Activated CD8-positive, alpha-beta T cell treated with anti-CD3 and anti-CD28 coated beads for 36 hours (primary cell): ENCODE measurements around the gene GCK. TPM values are rescaled to one million over a fixed set of nuclear protein-coding genes. Genes with fewer than 3 reads are reported as not detected.

Experiments
- ATAC-seq: fragments of 200-7000 bp; cut with Tn5 transposase; one replicate; pipeline ENCODE4 v1.10.0; 2021; ENCODE audit warnings: mild to moderate bottlenecking, moderate library complexity
- CTCF ChIA-PET: fragments of 350-600 bp; sonication (Branson Sonifier 250); formaldehyde crosslinking; loops from one replicate; lab custom pipeline; 2021; ENCODE audit warnings: antibody characterized with exemption; lab: Charles Lee
- POLR2A ChIA-PET: fragments of 350-600 bp; sonication (Branson Sonifier 250); formaldehyde crosslinking; loops from one replicate; lab custom pipeline; 2021; ENCODE audit warnings: antibody characterized with exemption; lab: Charles Lee
- DNase-seq: peaks from one replicate; pipeline ENCODE4 v3.0.0-alpha.2; 2020
- H3K27ac Mint-ChIP-seq: one replicate; pipeline ENCODE4 v1.8.0; 2021; ENCODE audit warnings: mild to moderate bottlenecking, mixed read lengths
- H3K27me3 Mint-ChIP-seq: one replicate; pipeline ENCODE4 v1.8.0; 2021; ENCODE audit warnings: mixed read lengths
- H3K36me3 Mint-ChIP-seq: one replicate; pipeline ENCODE4 v1.8.0; 2021; ENCODE audit warnings: low read depth, mixed read lengths
- H3K4me1 Mint-ChIP-seq: one replicate; pipeline ENCODE4 v1.8.0; 2021; ENCODE audit warnings: low read depth, mixed read lengths
- H3K4me3 Mint-ChIP-seq: one replicate; pipeline ENCODE4 v1.8.0; 2021; ENCODE audit warnings: mild to moderate bottlenecking, moderate library complexity, mixed read lengths
- H3K9me3 Mint-ChIP-seq: one replicate; pipeline ENCODE4 v1.8.0; 2021; ENCODE audit warnings: mixed read lengths
- CTCF ChIP-seq: fragments of 200-600 bp; IDR thresholded peaks from one replicate; pipeline ENCODE4 v1.8.0; 2022; ENCODE audit warnings: antibody characterized with exemption, mild to moderate bottlenecking
- intact Hi-C: fragments of 100-400 bp; cut with micrococcal nuclease; formaldehyde crosslinking; loops from one replicate; pipeline ENCODE4 v1.10.0; 2022
- total RNA-seq, 2 experiments: library from RNA; stranded (reverse); gene quantifications; one replicate each; pipeline ENCODE4 v1.2.3, GENCODE V29; 2021

Gene GCK
- total RNA-seq, 2 experiments from 2014 or later: 2.1 to 2.6 TPM

GRCh38 chr7:44187636-44188416 is 1.4 kb downstream of the GCK start:
- ChIA-PET CTCF (no interaction called here), POLR2A (no interaction called here)
- Mint-ChIP-seq H3K4me3 (no peak overlapping the region), H3K4me1 (no peaks in the 10 kb centered on the region), H3K27ac (no peak overlapping the region), H3K9me3 (peaks cover 4% of the 10 kb centered on the region), H3K27me3 (peaks cover 4% of the 10 kb centered on the region), H3K36me3 (no peaks in the 10 kb centered on the region)
- ATAC-seq (no peak), DNase-seq (no peak)
- no peak for TF ChIP-seq CTCF
- intact Hi-C loops: no loop called here

GRCh38 chr7:44186736-44187135 is 2.5 kb downstream of the GCK start:
- no peak for TF ChIP-seq CTCF
- ATAC-seq: no peak
- Mint-ChIP-seq H3K36me3 (no peaks in the 10 kb centered on the region), H3K27ac (no peak overlapping the region), H3K9me3 (peaks cover 7% of the 10 kb centered on the region), H3K4me1 (no peaks in the 10 kb centered on the region), H3K27me3 (peaks cover 2% of the 10 kb centered on the region), H3K4me3 (no peak overlapping the region)
- CTCF ChIA-PET: interaction anchor here (1.0 to 1.3 kb wide), 2 partner anchors 10 to 54 kb away, joined by 3 to 5 read pairs; no protein-coding TSS in a partner anchor
- POLR2A ChIA-PET: no interaction called here
- DNase-seq: no peak
- intact Hi-C loops: no loop called here

- no peaks in the 10 kb centered on the region for H3K27me3 Mint-ChIP-seq
- no peak overlapping the region for H3K27ac Mint-ChIP-seq
- no peak for DNase-seq
- no peak overlapping the region for H3K4me3 Mint-ChIP-seq
- no peaks in the 10 kb centered on the region for H3K4me1 Mint-ChIP-seq
- ChIA-PET CTCF (interaction anchor here (1.3 kb wide), 1 partner anchor 11 kb away, joined by 5 read pairs; no protein-coding TSS in a partner anchor), POLR2A (no interaction called here)
- H3K9me3 Mint-ChIP-seq: peaks cover 7% of the 10 kb centered on the region
- no peak for TF ChIP-seq CTCF
- H3K36me3 Mint-ChIP-seq: no peaks in the 10 kb centered on the region
- intact Hi-C loops: no loop called here
- no peak for ATAC-seq
These were observed 3.5 kb downstream of the GCK start for GRCh38 chr7:44185729-44186128.

- H3K4me3 Mint-ChIP-seq: no peak overlapping the region
- no peak for ATAC-seq
- TF ChIP-seq CTCF: no peak
- H3K4me1 Mint-ChIP-seq: no peaks in the 10 kb centered on the region
- H3K27me3 Mint-ChIP-seq: no peaks in the 10 kb centered on the region
- H3K9me3 Mint-ChIP-seq: peaks cover 7% of the 10 kb centered on the region
- no peak for DNase-seq
- CTCF ChIA-PET: no interaction called here
- H3K36me3 Mint-ChIP-seq: no peaks in the 10 kb centered on the region
- POLR2A ChIA-PET: no interaction called here
- intact Hi-C loops: no loop called here
- H3K27ac Mint-ChIP-seq: no peak overlapping the region
These were observed 4.3 kb downstream of the GCK start for GRCh38 chr7:44184873-44185446.

GRCh38 chr7:44184206-44184872 is 4.9 kb downstream of the GCK start:
- ChIA-PET CTCF (no interaction called here), POLR2A (no interaction called here)
- peaks cover 7% of the 10 kb centered on the region for H3K9me3 Mint-ChIP-seq
- intact Hi-C loops: no loop called here
- H3K4me3 Mint-ChIP-seq: no peak overlapping the region
- no peaks in the 10 kb centered on the region for H3K4me1 Mint-ChIP-seq
- ATAC-seq (no peak), DNase-seq (no peak)
- no peaks in the 10 kb centered on the region for H3K36me3 Mint-ChIP-seq
- H3K27ac Mint-ChIP-seq: no peak overlapping the region
- no peaks in the 10 kb centered on the region for H3K27me3 Mint-ChIP-seq
- no peak for TF ChIP-seq CTCF
